Stimulated activated CD8-positive, alpha-beta memory T cell treated with anti-CD3 and anti-CD28 coated beads, Interleukin-7, amount 100 ng/mL, for 4 hours (primary cell): ENCODE results near the gene ADGRG2.

Experiments used
- DNase-seq, 2 donors: peaks; one replicate each; pipeline ENCODE4 v3.0.0-alpha.2; 2020; ENCODE audit warnings: low read depth in 2 of 2

ADGRG2 gene, protein sequence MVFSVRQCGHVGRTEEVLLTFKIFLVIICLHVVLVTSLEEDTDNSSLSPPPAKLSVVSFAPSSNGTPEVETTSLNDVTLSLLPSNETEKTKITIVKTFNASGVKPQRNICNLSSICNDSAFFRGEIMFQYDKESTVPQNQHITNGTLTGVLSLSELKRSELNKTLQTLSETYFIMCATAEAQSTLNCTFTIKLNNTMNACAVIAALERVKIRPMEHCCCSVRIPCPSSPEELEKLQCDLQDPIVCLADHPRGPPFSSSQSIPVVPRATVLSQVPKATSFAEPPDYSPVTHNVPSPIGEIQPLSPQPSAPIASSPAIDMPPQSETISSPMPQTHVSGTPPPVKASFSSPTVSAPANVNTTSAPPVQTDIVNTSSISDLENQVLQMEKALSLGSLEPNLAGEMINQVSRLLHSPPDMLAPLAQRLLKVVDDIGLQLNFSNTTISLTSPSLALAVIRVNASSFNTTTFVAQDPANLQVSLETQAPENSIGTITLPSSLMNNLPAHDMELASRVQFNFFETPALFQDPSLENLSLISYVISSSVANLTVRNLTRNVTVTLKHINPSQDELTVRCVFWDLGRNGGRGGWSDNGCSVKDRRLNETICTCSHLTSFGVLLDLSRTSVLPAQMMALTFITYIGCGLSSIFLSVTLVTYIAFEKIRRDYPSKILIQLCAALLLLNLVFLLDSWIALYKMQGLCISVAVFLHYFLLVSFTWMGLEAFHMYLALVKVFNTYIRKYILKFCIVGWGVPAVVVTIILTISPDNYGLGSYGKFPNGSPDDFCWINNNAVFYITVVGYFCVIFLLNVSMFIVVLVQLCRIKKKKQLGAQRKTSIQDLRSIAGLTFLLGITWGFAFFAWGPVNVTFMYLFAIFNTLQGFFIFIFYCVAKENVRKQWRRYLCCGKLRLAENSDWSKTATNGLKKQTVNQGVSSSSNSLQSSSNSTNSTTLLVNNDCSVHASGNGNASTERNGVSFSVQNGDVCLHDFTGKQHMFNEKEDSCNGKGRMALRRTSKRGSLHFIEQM

DNA sequence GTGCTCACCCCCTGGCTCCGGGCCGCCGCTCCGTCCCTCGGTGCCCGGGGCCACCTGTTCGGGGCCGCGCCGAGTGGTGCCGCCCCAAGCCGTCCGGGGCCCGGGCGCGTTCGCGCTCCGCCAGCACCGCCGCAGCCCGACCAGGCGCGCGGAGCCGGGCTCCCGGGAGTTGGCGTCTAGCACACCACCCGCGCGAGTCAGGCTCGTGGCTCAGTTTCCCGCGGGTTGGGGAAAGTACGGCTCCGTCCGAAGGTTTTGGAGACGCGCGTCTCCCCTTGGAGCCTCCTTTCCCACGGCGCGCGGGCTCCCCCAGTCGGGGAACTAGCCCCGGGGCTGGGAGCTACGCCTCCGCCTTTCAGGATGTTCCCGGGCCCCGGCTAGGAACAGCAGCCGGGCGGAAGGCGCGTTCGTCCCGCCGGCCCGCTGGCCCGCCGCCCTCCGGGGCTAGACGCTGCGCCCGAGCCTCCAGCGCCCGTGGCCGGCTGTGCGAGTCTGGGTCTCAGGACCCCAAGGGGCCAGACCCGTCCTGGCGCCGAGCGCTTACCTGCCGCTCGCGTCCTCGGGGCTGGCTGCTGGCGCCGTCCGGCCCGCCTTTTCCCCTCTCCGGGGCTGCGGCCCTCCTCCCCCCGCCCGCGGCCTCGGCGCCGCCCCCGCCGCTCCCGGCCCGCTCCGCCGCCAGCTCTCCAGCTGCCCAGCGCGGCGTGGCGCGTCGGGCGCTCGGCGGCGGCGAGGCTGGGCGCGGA, at the start of gene ADGRG2:
TSS of gene ADGRG2 (minus strand) at position 571 of the 743 bp plus-strand sequence. CDS start 53,634 bp downstream, outside the sequence.
- DNase-seq, result no peak

- DNase-seq, result no peak
Observed at GRCh38 chrX:19168609-19169008, 46.3 kb upstream of the ADGRG2 start.

DNA sequence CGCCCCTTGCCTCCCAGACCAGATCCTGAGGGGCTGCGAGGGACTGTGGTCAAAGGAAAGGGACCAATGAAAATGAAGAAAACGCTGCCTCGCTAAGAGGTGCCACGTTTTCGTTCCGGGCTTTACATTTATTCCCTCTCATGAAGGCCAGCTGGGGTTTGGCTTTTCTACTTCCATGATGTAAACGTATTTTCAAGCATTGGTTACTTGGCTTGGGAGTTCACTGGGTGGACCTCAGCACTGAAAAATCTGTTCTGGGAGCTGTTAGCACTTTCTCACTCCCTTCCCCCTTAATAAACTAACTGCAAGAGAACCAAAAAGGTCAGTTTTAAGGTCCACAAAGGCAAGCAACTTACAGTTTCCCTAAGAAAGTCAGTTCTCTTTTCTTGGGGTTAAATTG, 40.6 kb upstream of the ADGRG2 start:
- no peak for DNase-seq

GRCh38 chrX:19156186-19156585, 33.9 kb upstream of the ADGRG2 start:
- no peak for DNase-seq

DNA sequence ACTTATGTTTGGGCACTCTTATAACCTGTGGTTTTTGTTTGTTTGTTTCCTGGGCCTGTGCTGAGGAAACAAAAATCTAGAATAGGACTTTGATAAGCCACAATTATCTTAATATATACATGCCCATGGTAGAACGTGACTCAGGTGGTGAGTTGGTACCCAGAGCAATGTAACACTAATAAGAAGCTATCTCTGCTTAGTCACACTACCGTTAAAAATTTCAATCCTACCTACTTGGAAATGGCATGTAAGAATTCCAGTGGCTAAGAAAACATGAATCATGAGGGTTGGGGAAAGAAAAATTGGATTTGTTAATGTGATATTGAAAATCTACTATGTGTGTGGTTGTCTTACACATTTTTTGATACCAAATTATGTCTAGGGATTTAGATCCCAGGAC, 30.5 kb upstream of the ADGRG2 start:
- no peak for DNase-seq

DNA sequence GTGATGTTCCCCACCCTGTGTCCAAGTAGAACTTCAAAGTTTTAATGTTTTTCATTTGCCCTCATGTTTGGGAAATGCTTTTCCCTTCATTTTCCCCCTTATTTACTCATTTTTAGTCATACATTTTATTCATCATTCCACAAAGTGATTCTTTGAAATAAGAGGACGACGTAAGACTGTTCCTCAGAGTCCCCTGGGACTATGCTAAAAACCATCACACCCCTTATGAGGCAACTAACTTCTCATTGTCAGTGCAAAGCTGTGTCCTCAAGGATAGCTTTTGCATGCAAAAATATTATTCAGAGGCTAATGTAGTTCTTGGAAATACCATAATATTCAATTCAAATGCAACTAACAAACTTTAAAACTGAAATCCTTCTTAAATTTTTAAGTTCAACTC, 14.8 kb upstream of the ADGRG2 start:
- no peak for DNase-seq

DNA sequence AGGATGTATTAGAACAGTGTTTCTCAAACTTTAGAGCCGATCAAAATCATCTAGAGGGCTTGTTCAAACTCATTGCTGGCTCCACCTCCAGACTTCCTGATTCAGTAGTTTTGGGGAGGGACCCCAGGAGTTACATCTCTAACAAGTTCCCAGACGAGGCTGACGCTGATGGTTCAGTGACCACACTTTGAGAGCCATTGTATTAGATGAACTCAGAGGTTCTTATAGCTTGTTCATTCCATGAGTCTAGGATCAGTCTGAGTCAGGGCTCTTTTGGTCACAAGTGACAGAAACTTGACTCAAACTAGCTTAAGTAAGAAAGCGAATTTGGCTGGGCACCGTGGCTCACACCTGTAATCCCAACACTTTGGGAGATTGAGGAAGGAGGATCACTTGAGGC, 11.5 kb upstream of the ADGRG2 start:
- DNase-seq, result no peak

DNA sequence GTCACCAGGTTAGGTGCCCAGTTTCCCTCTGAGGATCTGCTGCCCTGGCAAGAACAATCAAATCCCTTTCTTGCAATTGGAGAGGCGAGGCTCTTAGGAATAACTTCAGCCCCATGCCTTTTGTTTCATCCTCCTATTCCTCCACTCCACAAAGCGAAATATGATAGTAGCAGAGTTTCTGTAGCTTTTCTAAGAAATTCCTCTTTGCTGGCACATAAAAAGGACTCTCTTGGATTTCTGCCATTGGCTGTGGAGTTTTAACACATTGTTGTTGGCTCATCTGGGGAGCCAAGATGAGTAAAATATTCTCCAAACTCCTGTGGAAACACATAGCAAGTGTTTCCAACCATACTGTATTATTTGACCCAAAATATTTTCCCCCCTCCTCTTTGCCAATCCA, 11.0 kb upstream of the ADGRG2 start:
- DNase-seq, result no peak

- DNase-seq, result no peak
Observed at GRCh38 chrX:19130628-19131027, 8.4 kb upstream of the ADGRG2 start.

DNA sequence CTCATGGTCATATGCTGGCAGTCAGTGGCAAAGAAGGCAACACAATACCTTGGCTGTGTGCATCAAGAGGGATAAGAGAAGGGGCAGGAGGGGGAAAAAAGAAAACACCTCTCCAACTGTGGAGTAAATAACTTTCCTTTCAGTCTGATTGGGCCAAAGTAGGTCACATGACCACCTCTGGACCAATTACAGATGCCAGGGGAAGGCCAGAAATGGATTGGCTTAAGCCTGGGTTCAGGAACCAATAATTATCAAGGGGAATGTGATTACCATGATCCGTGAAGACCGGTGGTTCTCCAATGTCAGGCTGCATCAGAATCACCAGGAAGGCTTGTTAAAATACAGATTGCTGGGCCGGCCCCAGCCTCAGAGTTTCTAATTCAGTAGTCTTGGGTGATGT, 7.4 kb upstream of the ADGRG2 start:
- no peak for DNase-seq

GRCh38 chrX:19127649-19128168, 5.4 kb upstream of the ADGRG2 start:
- DNase-seq, result no peak

DNA sequence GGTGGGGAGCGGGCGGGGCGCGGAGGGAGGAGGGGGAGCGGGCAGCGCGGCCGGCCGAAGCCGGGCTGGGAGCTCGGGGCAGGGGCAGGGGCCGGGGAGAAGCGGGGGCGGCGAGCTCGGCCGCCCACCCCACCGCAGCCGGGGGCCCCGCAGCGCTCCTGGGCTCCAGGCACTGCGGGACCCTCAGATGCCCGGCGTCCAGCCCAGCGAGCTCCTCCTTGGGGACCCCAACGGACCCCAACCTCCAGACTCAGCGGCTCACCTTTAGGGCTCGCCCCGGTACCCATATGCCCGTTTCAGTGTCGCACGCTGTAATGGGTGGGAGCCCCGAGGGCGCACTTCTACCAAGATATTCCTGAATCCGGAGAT, 357 bp upstream of the ADGRG2 start:
- no peak for DNase-seq

DNA sequence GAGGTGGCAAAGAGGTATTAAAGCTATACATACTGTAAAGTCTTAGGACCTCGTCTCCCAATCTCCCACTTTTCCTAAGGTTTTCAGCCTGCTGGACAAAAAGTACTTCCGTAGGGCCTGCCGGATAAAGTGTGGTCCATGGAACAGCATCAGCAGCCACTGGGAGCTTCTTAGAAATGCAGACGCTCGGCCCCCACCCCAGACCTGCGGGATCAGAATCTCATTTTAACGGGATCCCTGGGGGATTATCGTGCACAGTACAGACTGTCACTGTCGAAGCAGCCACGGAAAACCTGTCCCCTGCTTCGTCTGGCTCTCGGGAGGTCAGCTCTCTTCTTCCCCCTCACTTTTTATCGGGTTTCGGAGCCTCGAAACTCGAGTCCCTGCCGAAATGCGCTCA, 802 bp downstream of the ADGRG2 start:
- no peak for DNase-seq

- no peak for DNase-seq
Observed at GRCh38 chrX:19110642-19111041, 11.6 kb downstream of the ADGRG2 start.

DNA sequence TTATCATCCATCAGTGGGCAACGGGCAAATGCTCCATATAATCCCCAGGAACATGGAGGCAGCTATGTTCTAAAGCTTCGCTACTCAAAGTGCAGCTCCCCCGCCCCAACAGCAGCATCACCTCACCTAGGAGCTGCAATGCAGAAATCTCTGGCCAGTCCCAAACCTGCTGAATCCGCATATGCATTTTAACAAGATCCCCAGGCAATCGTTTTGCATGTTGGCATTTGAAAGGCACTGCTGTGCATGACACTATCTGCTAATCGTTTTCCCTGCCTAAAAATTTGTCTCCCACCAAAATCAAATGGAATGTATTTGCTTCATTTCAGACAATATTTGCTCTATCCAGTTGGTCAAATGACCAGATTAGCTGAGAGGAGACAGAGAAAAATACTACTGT, 15.2 kb downstream of the ADGRG2 start:
- no peak for DNase-seq

- DNase-seq, result no peak
Observed at GRCh38 chrX:19100586-19100985, 21.7 kb downstream of the ADGRG2 start.

DNA sequence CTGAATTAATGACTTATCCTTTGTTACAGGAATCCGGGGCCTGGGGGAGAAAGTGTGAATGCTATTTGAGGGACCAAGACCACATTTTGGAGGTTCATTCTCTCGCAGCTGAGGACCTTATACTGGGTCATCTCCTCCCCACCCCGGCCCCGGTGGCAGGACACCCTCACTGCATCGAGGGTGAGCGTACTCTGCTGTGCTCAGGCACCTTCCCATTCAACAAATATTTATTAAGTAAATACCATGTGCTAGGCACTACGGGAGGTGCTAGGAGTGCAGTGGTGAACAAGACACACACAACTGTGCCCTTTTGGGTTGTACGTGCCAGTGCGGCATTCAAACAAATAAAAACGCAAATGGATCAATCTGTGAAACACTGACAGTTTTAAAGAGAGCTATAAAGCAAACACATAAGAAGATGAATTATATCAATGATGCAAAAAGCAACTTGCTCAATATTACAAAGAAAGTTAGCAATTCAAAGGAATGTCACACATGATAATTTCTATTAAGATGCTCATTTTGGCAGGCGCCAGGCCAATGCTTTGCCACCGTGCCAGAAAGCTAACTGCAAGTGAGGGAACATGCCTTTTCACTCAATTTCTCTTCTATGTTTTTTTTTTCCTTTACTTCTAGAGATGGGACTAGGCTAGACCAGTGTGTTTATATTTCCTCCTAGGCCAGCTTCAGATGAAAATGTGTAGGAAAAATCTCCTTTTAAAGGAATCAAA, 24.6 kb downstream of the ADGRG2 start:
- DNase-seq, result no peak

GRCh38 chrX:19096586-19096985, 25.7 kb downstream of the ADGRG2 start:
- no peak for DNase-seq

DNA sequence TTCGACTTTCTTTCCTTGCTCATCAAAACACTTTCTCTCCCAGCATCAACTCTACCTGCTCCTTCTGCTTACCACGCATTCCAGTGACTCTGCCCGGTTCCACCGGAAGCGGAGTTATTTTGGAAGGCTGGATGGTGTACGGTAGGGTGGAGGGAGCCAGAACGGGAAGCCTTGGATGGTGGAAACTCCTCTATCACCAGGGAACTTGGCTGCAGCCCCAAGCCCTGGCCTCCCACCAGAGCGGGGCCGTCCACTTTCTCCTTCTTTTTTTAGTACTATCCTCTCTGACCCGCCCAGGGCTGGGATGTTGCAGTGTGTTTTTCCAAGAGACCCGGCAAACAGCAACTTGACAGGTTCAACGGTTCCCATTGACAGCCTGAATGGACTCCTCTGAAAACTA, 27.6 kb downstream of the ADGRG2 start:
- no peak for DNase-seq

GRCh38 chrX:19091596-19091995, 30.7 kb downstream of the ADGRG2 start:
- no peak for DNase-seq

- no peak for DNase-seq
Observed at GRCh38 chrX:19089555-19090040, 32.7 kb downstream of the ADGRG2 start.
